ENCODE measurements around the gene MYH15.

Gene MYH15

GRCh38 chr3:108410531-108410984 lies 99.8 kb downstream of the MYH15 start:
- DNase-seq = no peak

DNA sequence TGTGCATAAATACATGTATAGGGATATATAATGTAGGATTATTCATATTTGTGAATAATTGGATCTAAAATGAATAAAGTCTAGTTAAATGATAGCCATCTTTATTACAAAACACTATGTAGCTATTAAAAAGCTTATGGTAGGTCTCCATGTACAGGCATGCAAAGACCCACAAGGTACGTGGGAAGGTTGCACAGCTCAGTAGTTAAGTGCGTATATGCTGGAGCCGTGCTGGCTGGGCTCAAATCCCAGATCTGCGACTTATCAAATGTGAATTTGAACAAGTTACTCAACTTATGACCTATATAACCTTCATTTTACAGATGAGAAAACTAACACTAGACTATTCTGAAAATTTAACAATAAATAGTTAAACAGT lies 100.6 kb downstream of the MYH15 start:
- no peak for DNase-seq

DNA sequence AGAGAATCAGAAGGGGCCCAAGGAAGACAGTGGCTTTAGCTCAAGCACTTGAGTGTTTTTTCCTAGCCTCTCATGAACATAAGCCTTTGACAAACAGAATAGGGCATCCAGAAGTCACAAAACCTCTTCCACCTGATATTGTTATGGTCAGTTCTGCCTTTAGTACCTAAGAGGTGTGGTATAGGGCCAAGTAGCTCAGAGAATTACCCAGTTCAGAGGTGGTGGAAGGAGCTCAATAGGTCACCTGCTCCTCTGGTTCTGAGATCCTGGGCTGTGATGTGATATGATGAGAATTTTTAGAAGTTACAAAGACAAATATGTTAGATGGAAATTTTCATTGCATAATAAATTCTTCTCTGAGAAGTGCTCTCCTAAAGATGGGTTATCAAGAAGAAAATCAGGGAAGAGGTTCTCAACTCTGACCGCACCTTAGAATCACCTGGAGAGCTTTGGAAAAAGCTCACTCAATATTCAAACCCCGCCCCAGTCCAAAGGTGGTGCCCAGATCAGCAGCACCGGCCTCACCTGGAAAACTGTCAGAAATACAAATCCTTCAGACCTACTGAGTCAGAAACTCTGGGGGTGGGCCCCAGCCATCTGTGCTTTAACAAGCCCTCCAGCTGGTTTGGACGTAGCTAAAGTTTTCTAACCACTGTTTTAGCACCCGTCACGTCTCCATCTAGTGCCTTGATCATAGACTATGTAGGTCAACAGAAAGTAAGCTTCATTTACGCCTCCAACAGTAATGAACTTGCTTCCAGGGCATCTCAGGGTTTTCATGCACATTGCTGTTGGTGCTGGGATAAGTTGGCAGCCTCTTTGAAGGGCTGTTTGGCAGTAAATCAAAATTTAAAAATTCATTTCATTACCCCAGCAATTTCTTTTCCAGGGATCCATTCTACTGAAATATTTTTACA lies 101.3 kb downstream of the MYH15 start:
- no peak for DNase-seq

GRCh38 chr3:108407886-108408285 lies 102.5 kb downstream of the MYH15 start:
- no peak for DNase-seq

DNA sequence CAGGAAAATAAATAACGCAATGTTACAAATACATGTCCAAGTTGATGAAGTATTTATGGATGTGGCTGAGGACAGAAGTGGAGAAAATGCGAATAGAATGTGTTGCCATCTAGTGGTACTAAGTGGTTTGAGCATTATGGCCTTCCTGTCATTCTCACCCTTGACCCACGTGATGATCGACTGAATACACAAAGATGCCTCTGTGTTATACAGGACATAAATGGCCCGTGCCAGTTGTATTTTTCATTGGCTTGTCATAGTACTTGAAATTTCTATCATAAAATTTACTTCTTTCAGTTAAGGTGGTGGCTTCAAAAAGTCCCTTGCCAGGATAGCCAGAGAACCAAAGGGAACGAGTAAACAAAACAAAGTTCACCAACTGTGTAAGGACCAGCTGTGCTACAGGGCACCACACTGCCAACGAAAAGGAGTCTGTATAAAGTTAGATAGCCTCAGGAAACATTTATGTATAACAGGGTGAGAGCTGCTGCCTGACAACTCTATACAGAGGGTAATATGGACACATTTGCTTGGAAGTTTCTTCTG lies 103.7 kb downstream of the MYH15 start:
- no peak for DNase-seq

DNA sequence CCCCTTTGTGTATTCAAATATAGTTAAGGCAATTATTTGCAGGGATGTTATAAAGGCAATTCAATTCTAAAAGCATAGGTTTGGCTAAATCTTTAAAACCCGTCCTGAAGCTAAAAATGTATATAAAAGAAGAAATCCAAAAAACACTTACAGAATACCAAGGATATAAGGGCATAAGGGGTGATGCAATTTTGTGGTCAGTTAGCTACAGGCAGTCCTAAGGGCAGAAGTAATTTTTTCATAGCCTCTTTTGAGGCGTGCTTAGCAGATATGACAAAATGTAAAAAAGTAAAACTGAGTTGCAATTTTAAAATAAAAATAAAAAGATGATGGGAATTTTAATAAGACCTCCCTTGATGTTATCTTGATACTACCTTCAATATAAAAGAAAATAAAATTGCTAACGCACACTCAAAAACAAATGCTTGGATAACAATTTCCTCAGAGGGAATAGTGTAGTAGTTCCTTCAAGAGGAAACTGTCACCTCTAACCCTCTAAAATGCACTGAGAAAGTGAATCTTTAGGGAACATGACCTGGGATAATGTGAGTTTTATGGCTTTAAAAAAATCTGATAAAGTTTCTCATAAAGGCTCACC lies 104.2 kb downstream of the MYH15 start:
- no peak for DNase-seq

DNA sequence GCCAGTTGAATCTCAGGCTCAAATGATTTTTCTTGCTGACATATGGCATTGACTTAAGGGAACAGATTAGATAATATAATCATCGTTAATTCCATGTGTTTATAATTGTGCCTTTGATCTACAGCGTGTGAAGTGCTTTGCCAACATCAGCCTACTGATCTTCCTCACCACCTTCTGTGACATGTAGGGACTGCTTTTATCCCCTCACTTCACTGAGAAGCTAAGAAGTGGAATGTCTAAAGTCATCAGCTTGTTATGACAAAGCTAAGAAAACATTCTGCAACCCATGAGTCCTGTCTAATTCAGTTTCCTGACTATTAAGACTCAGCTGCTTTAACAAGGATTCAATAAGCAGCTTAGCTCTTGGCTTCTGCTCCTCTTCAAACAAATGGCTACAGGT lies 106.0 kb downstream of the MYH15 start:
- no peak for DNase-seq

- no peak for DNase-seq
Observed at GRCh38 chr3:108403686-108404345, 106.6 kb downstream of the MYH15 start.

DNA sequence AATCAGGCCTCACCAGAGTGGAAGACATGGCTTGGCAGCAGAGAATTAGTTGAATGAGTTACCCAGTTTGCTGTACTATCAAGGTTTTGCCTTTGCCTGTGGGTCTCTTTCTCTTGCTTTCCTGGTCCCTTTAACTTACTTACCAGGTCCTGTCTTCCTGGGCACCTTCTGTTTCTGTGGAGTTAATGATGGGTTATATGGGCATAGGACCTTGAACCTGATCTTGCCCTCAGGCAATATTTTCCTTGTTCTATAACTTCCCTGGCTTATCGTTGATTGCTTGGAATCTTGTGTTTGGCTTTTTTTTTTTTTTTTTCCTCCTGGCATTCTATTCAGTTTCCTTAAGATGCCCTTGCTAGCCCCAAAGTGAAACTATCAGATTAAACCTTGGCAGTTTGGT lies 107.2 kb downstream of the MYH15 start:
- DNase-seq = no peak

DNA sequence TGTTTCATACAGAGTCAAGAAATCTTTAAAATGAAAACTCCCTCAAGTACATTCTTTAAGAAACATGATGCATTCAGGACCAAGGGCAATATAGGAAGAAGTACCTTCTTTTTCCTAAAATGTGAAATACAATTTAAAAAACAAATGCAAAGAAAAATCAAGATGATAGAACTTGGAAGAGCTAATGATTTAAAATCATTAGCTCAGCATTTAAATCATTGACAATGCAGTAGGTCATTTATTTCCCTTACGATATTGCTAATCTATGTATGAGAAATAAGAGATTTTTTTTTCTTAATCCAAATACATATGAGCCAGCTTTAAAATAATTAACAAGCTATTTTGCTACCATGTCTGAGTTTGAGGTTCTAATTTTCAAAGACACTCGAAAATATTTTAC lies 108.6 kb downstream of the MYH15 start:
- DNase-seq = no peak

GRCh38 chr3:108398510-108398909 lies 111.9 kb downstream of the MYH15 start:
- DNase-seq = no peak

DNA sequence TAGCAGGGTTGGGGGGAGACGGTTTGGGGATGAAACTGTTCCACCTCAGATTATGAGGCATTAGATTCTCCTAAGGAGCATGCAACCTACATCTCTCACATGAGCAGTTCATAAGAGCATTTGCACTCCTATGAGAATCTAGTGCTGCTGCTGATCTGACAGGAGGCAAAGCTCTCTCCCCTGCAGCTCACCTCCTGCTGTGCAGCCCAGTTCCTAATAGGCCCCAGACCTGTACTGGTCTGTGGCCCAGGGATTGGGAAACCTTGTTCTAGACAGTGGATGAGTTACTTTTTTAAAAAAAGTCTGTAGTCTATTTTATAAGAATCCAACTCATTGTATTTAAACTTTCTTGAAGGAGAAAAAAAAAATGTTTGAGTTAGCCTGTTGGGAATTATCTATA lies 114.1 kb downstream of the MYH15 start:
- no peak for DNase-seq

DNA sequence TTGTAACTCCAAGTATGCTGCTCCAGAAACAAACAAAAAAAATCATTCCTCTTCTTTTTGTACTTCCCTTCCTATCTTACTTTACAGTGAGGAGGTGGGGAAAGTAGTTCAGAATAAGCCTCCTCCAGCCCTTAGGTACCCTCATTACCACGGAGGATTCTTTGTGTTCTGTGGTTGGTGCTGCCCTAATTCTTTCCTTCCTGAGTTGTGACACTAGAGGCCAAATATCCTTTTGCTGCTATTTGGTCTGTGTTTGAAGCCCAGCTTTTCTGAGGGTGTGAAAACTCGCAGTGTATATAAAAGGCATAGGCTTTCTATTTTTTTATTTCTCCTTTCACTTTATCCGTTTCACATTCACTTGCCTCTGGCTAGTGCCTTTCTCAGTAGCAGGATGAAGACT lies 115.8 kb downstream of the MYH15 start:
- DNase-seq = no peak

DNA sequence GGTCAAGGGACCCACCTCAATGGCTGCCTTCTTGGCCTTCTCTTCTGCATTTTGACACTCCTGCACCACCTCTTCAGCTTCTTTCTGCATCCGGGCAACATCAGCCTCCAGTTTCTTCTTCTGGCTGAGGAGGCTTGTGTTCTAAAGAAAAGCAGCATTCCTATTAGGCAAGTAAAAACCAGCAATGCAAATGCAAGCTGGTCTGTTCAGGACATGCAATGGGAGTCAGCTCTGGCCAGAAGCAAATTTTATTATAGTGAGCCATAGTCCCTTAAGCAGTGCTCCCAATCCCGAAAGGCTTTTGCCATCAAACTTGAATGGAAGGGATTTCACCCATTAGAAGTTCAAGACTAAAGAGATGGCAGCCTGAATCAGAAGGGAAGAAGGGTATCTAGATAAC lies 116.4 kb downstream of the MYH15 start:
- DNase-seq = no peak

- DNase-seq = no peak
Observed at GRCh38 chr3:108393128-108393900, 117.1 kb downstream of the MYH15 start.

- DNase-seq = no peak
Observed at GRCh38 chr3:108391917-108392593, 118.3 kb downstream of the MYH15 start.

- DNase-seq = no peak
Observed at GRCh38 chr3:108389372-108389771, 121.0 kb downstream of the MYH15 start.

DNA sequence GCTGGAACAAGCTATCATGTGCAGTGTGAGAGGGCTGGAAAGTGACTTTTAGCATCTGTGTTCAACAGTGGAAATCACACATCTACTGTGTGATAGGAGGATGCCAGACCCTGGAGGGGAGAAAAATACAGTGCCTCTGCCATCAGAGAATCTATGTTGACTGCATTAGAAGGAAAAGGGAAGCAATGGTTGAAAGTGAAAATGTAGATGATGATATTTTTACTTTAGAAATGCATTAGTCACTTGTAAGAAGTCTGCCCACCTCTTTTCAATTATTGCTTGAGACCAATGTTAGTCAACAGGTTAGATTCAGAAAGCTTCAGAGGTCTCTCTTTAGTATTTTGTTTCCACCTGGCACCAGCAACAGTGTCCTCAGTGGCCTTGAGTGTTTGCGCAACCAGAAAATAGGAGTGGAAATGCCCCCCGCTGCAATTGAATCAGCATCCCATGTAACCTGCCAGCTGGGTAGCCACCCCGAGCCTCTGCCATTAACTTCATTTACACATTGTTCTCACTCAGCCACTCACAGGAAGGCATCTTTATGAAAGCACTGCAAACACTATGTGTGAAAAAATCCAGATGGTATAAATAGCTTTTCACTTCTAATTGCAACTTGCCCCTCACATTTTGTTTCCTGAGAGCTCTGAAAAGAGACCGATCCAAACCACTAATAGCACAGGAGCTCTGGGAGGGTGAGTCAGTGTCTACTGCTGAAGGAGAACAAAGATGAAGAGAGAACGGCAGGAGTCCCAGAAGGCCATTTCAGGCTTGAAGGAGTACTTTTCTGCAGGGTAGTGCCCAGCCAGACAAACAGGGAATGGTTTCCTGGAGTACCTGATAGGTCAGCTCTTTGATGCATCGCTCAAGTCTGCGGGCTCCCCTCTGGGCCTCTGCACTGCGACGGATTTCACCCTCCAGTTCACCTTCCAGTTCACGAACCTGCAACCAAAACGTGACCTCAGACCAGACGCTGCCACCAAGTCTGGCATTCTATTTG lies 122.0 kb downstream of the MYH15 start:
- no peak for DNase-seq

DNA sequence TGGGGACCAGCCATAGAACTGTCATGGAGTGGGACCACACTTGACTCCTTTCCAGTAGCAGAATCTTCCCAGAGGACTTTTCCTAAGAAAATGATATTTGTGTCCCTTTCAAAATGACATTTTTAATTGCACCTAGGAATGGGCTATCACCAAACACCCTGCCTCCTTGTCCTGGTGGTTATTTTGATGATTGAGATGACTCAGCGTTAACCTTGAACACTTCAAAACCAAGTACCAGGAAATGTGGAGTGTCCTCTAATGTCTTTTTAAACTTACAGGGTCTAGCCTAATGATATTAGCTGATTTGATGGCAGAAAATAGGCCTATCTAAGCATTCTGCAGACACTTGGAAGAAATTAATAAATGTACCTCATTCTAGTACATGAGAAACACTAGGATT lies 123.3 kb downstream of the MYH15 start:
- DNase-seq = no peak

GRCh38 chr3:108383306-108383705 lies 127.1 kb downstream of the MYH15 start:
- no peak for DNase-seq
